Heart right ventricle (tissue), 16 donors: ENCODE results near the gene NAA10. TPM values are rescaled to one million over a fixed set of nuclear protein-coding genes. Genes with fewer than 3 reads are reported as not detected.

Source experiments
- ATAC-seq, 8 donors: fragments of 200-7000 bp; cut with Tn5 transposase; one replicate each; pipeline ENCODE4 v1.9.1; 2020; ENCODE audit warnings: mild to moderate bottlenecking in 8 of 8, moderate library complexity in 8 of 8, moderate number of reproducible peaks in 1 of 8
- DNase-seq, 2 donors: peaks; one replicate each; pipeline ENCODE4 v3.0.0-alpha.2; 2020
- H3K27ac ChIP-seq, 10 donors: fragments of 200-600 bp; sonication (generic) in 2 of 10; one replicate each; pipeline versions ENCODE4 v1.5.0 to v1.8.0; 2020 to 2022; ENCODE audit warnings: mild to moderate bottlenecking in 3 of 10
- H3K27me3 ChIP-seq, 7 donors: fragments of 200-600 bp; one replicate each; pipeline ENCODE4 v1.8.0; 2021 to 2022; ENCODE audit warnings: mild to moderate bottlenecking in 2 of 7
- H3K36me3 ChIP-seq, 9 donors: fragments of 200-600 bp; sonication (generic) in 1 of 9; one replicate each; pipeline versions ENCODE4 v1.5.0 to v1.8.0; 2020 to 2022; ENCODE audit warnings: mild to moderate bottlenecking in 2 of 9
- H3K4me1 ChIP-seq, 9 donors: fragments of 200-600 bp; sonication (generic) in 1 of 9; one replicate each; pipeline versions ENCODE4 v1.5.0 to v1.8.0; 2020 to 2022; ENCODE audit warnings: mild to moderate bottlenecking in 4 of 9
- H3K4me3 ChIP-seq, 10 donors: fragments of 200-600 bp; sonication (generic) in 2 of 10; one replicate each; pipeline versions ENCODE4 v1.5.0 to v1.8.0; 2020 to 2022; ENCODE audit warnings: mild to moderate bottlenecking in 7 of 10, moderate library complexity in 2 of 10
- H3K9me3 ChIP-seq, 11 donors: fragments of 200-600 bp in 10 of 11; sonication (generic) in 2 of 11; one replicate each; pipeline versions ENCODE4 v1.5.0 to v1.8.0; 2013 to 2022; ENCODE audit warnings: mild to moderate bottlenecking in 2 of 11, control low read depth in 1 of 11, moderate library complexity in 1 of 11
- CTCF ChIP-seq, 9 donors: fragments of 200-600 bp; sonication (generic) in 2 of 9; IDR thresholded peaks; one replicate each; pipeline versions ENCODE4 v1.5.0 to v1.8.0; 2021 to 2022; ENCODE audit warnings: antibody characterized with exemption in 9 of 9, mild to moderate bottlenecking in 5 of 9, moderate library complexity in 1 of 9
- WGBS, 2 donors: extraction: QIAGEN DNeasy Blood & Tissue Kit; methylation state at CpG; one replicate each; pipeline ENCODE4 v1.1.7; 2013; ENCODE audit warnings: inconsistent platforms in 1 of 2; 5-methylcytosine and 5-hydroxymethylcytosine counted together
- intact Hi-C, 10 donors: fragments of 100-400 bp; cut with DNase I; formaldehyde crosslinking; loops; one replicate each; pipeline versions ENCODE4 v1.11.1 to v1.14.2; 2022
- polyA plus RNA-seq, 2 donors: library from polyadenylated mRNA; stranded (reverse); fragments of 200-250 nt; gene quantifications; one replicate each; pipeline ENCODE4 v1.2.3, GENCODE V29; 2013
- total RNA-seq, 10 donors: library from RNA; stranded (reverse); fragmentation: NEBNext Ultra II Directional in 3 of 10; extraction: Animal tissue kit (Norgen Biotek cat#: 25700) in 3 of 10; gene quantifications; one replicate each; pipeline versions ENCODE4 v1.2.1 to v1.2.4, GENCODE V29; 2021 to 2023
- donor health status: Arrhythmogenic right ventricular cardiomyopathy.
- donor health status: ischemic (EF 13 %, LVEDD 7.1; RV severe dilation, severe dysfunction).
- donor health status: healthy with polysubstance abuse.
- donor health status: DM: no; HTN: yes; CAD: no.
- donor health status: DM: no; HTN: no; CAD: no.
- donor health status: ischemic (EF 25% LVEDD 6.9; RV normal size, moderate dysfunction).
- donor health status: ischemic (EF 25% LVEDD 5.7; RV mildly dilated, moderate dysfunction).
- donor health status: healthy.
- donor health status: DM: yes; HTN: yes; CAD: no.
- donor health status: Ischemic cardiomyopathy.
- donor health status: ischemic (EF 35%, LVEDD 5.7; RV mildly dilated, moderate dysfunction).
- donor health status: nonischemic (EF 11% LVEDD 7.7; RV severe dilation, severe dysfunction).
- donor health status: DM: yes; HTN: yes; CAD: no.
- donor health status: PGD.
- donor health status: ischemic (EF 29% LVEDD 5.4; RV normal size, mild dysfunction).
- donor health status: nonischemic (EF 23%, LVEDD 6.1; RV moderate dilation, normal function).

Gene NAA10
- total and polyA plus RNA-seq, 12 donors: 46.9 to 228 (median 62.2) TPM

GRCh38 chrX:153903238-153903980 lies 31.4 kb downstream of the NAA10 start:
- H3K9me3 ChIP-seq: no peaks in the 10 kb centered on the region
- H3K4me1 ChIP-seq: peaks cover 0 to 34% (median 12%) of the 10 kb centered on the region in 9 donors
- ATAC-seq: peak; percentile 20 to 59 (median 42)
- H3K27ac ChIP-seq: peak overlapping the region in 8 of 10 donors; percentile 12 to 79 (median 44)
- peaks cover 0 to 56% (median 0%) of the 10 kb centered on the region in 7 donors for H3K27me3 ChIP-seq
- TF ChIP-seq CTCF (IDR thresholded peaks at IDR 0.05): no peak
- WGBS, 2 donors: 57 to 66% methylated on average over 14 to 18 of the region's 18 CpGs
- peaks cover 0 to 11% (median 0%) of the 10 kb centered on the region in 9 donors for H3K36me3 ChIP-seq
- intact Hi-C loops: no loop called here
- peak in 1 of 2 donors; percentile 46 for DNase-seq
- peak overlapping the region in 3 of 10 donors; percentile 43 to 55 (median 51) for H3K4me3 ChIP-seq

GRCh38 chrX:153902385-153902784 lies 32.5 kb downstream of the NAA10 start:
- 57 to 65% methylated on average over 10 of the region's 10 CpGs for WGBS, 2 donors
- no peak for TF ChIP-seq CTCF (IDR thresholded peaks at IDR 0.05)
- ATAC-seq: no peak
- intact Hi-C loops: no loop called here
- no peak overlapping the region for H3K4me3 ChIP-seq
- peaks cover 0 to 1% (median 0%) of the 10 kb centered on the region in 9 donors for H3K36me3 ChIP-seq
- peaks cover 0 to 63% (median 0%) of the 10 kb centered on the region in 7 donors for H3K27me3 ChIP-seq
- no peak for DNase-seq
- no peaks in the 10 kb centered on the region for H3K9me3 ChIP-seq
- peaks cover 0 to 34% (median 12%) of the 10 kb centered on the region in 9 donors for H3K4me1 ChIP-seq
- no peak overlapping the region for H3K27ac ChIP-seq

GRCh38 chrX:153901753-153902140 lies 33.1 kb downstream of the NAA10 start:
- DNase-seq (no peak), ATAC-seq (no peak)
- no peak for TF ChIP-seq CTCF (IDR thresholded peaks at IDR 0.05)
- Histone ChIP-seq H3K36me3 (no peaks in the 10 kb centered on the region), H3K27ac (peak overlapping the region in 1 of 10 donors; percentile 10), H3K4me3 (no peak overlapping the region), H3K9me3 (no peaks in the 10 kb centered on the region), H3K4me1 (peaks cover 0 to 34% (median 12%) of the 10 kb centered on the region in 9 donors), H3K27me3 (peaks cover 0 to 63% (median 0%) of the 10 kb centered on the region in 7 donors)
- 31 to 39% methylated on average over 8 of the region's 8 CpGs for WGBS, 2 donors
- intact Hi-C loops: no loop called here

- Histone ChIP-seq H3K4me3 (no peak overlapping the region), H3K4me1 (peaks cover 0 to 34% (median 12%) of the 10 kb centered on the region in 9 donors), H3K36me3 (no peaks in the 10 kb centered on the region), H3K27me3 (peaks cover 0 to 64% (median 0%) of the 10 kb centered on the region in 7 donors), H3K9me3 (no peaks in the 10 kb centered on the region), H3K27ac (peak overlapping the region in 5 of 10 donors; percentile 10 to 47 (median 15))
- no peak for TF ChIP-seq CTCF (IDR thresholded peaks at IDR 0.05)
- peak; percentile 37 to 54 for DNase-seq
- 33 to 36% methylated on average over 24 to 26 of the region's 26 CpGs for WGBS, 2 donors
- ATAC-seq: peak; percentile 35 to 72 (median 54)
- intact Hi-C loops: no loop called here
Observed at GRCh38 chrX:153900831-153901752, 33.7 kb downstream of the NAA10 start.
